Urinary bladder (tissue), 4 donors: ENCODE data around the gene TBC1D10A. TPM values are rescaled to one million over a fixed set of nuclear protein-coding genes. Genes with fewer than 3 reads are reported as not detected.
A peak's percentile ranks its signal among the peaks of the same experiment; 100 is the strongest.

Source experiments
- DNase-seq: peaks from one replicate; pipeline ENCODE4 v3.0.0-alpha.2; 2015; ENCODE audit errors: extremely low spot score
- H3K27ac ChIP-seq: one replicate; pipeline ENCODE4 v1.5.1; 2013; ENCODE audit warnings: low read depth, mild to moderate bottlenecking, moderate library complexity
- H3K36me3 ChIP-seq: one replicate; pipeline ENCODE4 v1.6.1; 2013; ENCODE audit warnings: mild to moderate bottlenecking, moderate library complexity; ENCODE audit not compliant: insufficient read depth
- H3K4me1 ChIP-seq: one replicate; pipeline ENCODE4 v1.6.1; 2013; ENCODE audit warnings: mild to moderate bottlenecking, moderate library complexity; ENCODE audit not compliant: insufficient read depth
- H3K4me3 ChIP-seq: one replicate; pipeline ENCODE4 v1.5.1; 2013; ENCODE audit warnings: low read depth, low read length
- WGBS: extraction: QIAGEN DNeasy Blood & Tissue Kit; methylation state at CpG from one replicate; pipeline ENCODE4 v1.1.7; 2013; 5-methylcytosine and 5-hydroxymethylcytosine counted together
- polyA plus RNA-seq: library from polyadenylated mRNA; stranded (reverse); fragments of 200-250 nt; gene quantifications from one replicate; pipeline ENCODE4 v1.2.3, GENCODE V29; 2013
- total RNA-seq: library from RNA; depleted of rRNA; stranded (reverse); fragments of >200 nt; gene quantifications from one replicate; pipeline ENCODE4 v1.2.3, GENCODE V29; 2014
- donor health status: healthy with polysubstance abuse.
- donor health status: healthy.

Gene TBC1D10A
- total and polyA plus RNA-seq, 2 donors, result 8.4 to 31.7 TPM

- Histone ChIP-seq H3K27ac (no peak overlapping the region), H3K4me3 (no peak overlapping the region), H3K4me1 (no peaks in the 10 kb centered on the region), H3K36me3 (no peaks in the 10 kb centered on the region)
- 79% methylated on average over 2 of the region's 2 CpGs for WGBS
- DNase-seq, result no peak
These were observed 5.3 kb downstream of the TBC1D10A start for GRCh38 chr22:30321461-30321860.

- Histone ChIP-seq H3K36me3 (no peaks in the 10 kb centered on the region), H3K4me1 (no peaks in the 10 kb centered on the region), H3K27ac (no peak overlapping the region), H3K4me3 (no peak overlapping the region)
- WGBS, result 89% methylated on average over 3 of the region's 3 CpGs
- DNase-seq, result no peak
These were observed 6.7 kb downstream of the TBC1D10A start for GRCh38 chr22:30320021-30320556.

- H3K36me3 ChIP-seq, result no peaks in the 10 kb centered on the region
- DNase-seq, result no peak
- 83% methylated on average over 7 of the region's 7 CpGs for WGBS
- H3K4me3 ChIP-seq, result no peak overlapping the region
- H3K4me1 ChIP-seq, result no peaks in the 10 kb centered on the region
- no peak overlapping the region for H3K27ac ChIP-seq
These were observed 7.8 kb downstream of the TBC1D10A start for GRCh38 chr22:30318799-30319419.

GRCh38 chr22:30317778-30318177 lies 9.0 kb downstream of the TBC1D10A start:
- DNase-seq, result no peak
- no peak overlapping the region for H3K27ac ChIP-seq
- no peaks in the 10 kb centered on the region for H3K4me1 ChIP-seq
- H3K36me3 ChIP-seq, result no peaks in the 10 kb centered on the region
- 100% methylated on average over 1 of the region's 1 CpG for WGBS
- H3K4me3 ChIP-seq, result no peak overlapping the region

GRCh38 chr22:30315962-30316576 lies 10.7 kb downstream of the TBC1D10A start:
- H3K36me3 ChIP-seq, result no peaks in the 10 kb centered on the region
- no peaks in the 10 kb centered on the region for H3K4me1 ChIP-seq
- DNase-seq, result no peak
- H3K27ac ChIP-seq, result no peak overlapping the region
- H3K4me3 ChIP-seq, result no peak overlapping the region
- WGBS, result 65% methylated on average over 2 of the region's 2 CpGs

- Histone ChIP-seq H3K4me3 (no peak overlapping the region), H3K27ac (no peak overlapping the region), H3K36me3 (no peaks in the 10 kb centered on the region), H3K4me1 (no peaks in the 10 kb centered on the region)
- DNase-seq, result no peak
- 80% methylated on average over 8 of the region's 8 CpGs for WGBS
These were observed 11.8 kb downstream of the TBC1D10A start for GRCh38 chr22:30314915-30315314.

GRCh38 chr22:30313527-30314363 lies 13.0 kb downstream of the TBC1D10A start:
- no peaks in the 10 kb centered on the region for H3K36me3 ChIP-seq
- 79% methylated on average over 6 of the region's 8 CpGs for WGBS
- H3K4me1 ChIP-seq, result no peaks in the 10 kb centered on the region
- H3K27ac ChIP-seq, result peak overlapping the region; percentile 11
- no peak overlapping the region for H3K4me3 ChIP-seq
- DNase-seq, result no peak

- Histone ChIP-seq H3K4me1 (no peaks in the 10 kb centered on the region), H3K36me3 (no peaks in the 10 kb centered on the region), H3K4me3 (no peak overlapping the region), H3K27ac (peak overlapping the region; percentile 14)
- DNase-seq, result no peak
- WGBS, result 70% methylated on average over 6 of the region's 6 CpGs
These were observed 14.7 kb downstream of the TBC1D10A start for GRCh38 chr22:30312053-30312452.

GRCh38 chr22:30310881-30311771 lies 15.6 kb downstream of the TBC1D10A start:
- 43% methylated on average over 8 of the region's 8 CpGs for WGBS
- Histone ChIP-seq H3K27ac (peak overlapping the region; percentile 68), H3K4me1 (no peaks in the 10 kb centered on the region), H3K36me3 (no peaks in the 10 kb centered on the region), H3K4me3 (no peak overlapping the region)
- no peak for DNase-seq

- H3K4me3 ChIP-seq, result no peak overlapping the region
- no peaks in the 10 kb centered on the region for H3K4me1 ChIP-seq
- DNase-seq, result no peak
- peak overlapping the region; percentile 68 for H3K27ac ChIP-seq
- H3K36me3 ChIP-seq, result no peaks in the 10 kb centered on the region
- WGBS, result 46% methylated on average over 7 of the region's 7 CpGs
These were observed 16.6 kb downstream of the TBC1D10A start for GRCh38 chr22:30309951-30310741.

- Histone ChIP-seq H3K27ac (no peak overlapping the region), H3K4me1 (no peaks in the 10 kb centered on the region), H3K36me3 (no peaks in the 10 kb centered on the region), H3K4me3 (no peak overlapping the region)
- no peak for DNase-seq
- WGBS, result 72% methylated on average over 5 of the region's 5 CpGs
These were observed 18.1 kb downstream of the TBC1D10A start for GRCh38 chr22:30308518-30309230.

GRCh38 chr22:30308093-30308492 lies 18.6 kb downstream of the TBC1D10A start:
- no peak for DNase-seq
- Histone ChIP-seq H3K27ac (no peak overlapping the region), H3K36me3 (no peaks in the 10 kb centered on the region), H3K4me3 (no peak overlapping the region), H3K4me1 (no peaks in the 10 kb centered on the region)
- 58% methylated on average over 2 of the region's 2 CpGs for WGBS
